Measurements from ENCODE around the gene TIAM2.

TIAM2 gene

DNA sequence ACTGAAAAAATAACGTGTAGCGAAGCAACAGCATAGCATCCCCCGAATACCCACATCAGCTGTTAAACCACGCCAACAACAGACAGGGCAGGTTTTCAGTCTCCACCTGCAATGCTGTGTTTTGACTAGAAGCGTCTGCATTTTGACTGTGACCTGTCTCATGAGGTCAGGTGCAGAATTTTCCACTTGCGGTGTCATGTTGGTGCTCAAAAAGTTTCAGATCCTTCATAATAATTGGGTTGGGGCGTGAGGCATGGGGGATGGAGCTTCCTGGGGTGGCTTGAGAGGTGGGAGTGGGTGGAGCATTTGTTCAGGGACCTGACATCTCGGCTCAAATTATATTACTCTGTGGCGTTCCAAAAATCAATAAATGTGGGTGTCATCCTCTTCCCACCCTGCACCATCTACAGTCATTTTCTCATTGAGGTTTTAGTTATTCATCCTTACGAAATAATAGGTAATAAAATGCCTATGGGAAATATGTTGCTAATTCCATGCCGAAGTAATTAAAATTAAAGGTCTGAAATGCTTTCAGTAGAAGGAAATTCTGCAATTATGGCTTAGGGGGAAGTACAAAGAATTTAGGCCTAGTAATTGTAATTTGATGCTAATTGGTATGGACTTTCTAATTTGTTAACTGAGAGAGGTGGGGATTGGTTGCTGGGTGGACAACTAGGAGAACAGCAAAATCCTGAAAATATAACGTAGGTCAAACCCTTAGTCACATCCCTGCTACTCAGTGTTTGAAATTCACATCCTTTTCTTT lies 81.0 kb downstream of the TIAM2 start:
- TF ChIP-seq, protein P1, sequence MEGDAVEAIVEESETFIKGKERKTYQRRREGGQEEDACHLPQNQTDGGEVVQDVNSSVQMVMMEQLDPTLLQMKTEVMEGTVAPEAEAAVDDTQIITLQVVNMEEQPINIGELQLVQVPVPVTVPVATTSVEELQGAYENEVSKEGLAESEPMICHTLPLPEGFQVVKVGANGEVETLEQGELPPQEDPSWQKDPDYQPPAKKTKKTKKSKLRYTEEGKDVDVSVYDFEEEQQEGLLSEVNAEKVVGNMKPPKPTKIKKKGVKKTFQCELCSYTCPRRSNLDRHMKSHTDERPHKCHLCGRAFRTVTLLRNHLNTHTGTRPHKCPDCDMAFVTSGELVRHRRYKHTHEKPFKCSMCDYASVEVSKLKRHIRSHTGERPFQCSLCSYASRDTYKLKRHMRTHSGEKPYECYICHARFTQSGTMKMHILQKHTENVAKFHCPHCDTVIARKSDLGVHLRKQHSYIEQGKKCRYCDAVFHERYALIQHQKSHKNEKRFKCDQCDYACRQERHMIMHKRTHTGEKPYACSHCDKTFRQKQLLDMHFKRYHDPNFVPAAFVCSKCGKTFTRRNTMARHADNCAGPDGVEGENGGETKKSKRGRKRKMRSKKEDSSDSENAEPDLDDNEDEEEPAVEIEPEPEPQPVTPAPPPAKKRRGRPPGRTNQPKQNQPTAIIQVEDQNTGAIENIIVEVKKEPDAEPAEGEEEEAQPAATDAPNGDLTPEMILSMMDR (IDR thresholded peaks at IDR 0.05; ENCODE audit: low read depth, low read length): no peak
- no peak overlapping the region for H3K4me3 ChIP-seq (ENCODE audit: low read depth, low read length)

DNA sequence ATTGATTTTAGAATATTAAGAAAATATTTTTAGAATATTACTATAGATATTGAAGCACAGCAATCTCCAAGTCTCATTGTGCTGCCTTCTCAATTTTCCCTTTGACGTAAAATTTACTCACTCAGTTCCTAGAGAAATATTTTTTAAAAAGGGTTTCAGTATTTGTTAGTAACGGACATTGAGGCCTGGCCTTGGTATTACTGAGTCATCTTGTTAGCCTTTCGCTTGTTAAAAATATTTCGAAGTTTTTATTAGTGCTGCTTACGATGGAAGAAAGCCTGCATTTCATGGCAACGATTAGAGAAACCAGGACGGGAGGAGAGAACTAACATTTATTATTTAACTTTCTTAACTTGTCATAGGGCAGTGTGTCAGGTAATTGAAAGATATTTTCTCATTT lies 82.2 kb downstream of the TIAM2 start:
- TF ChIP-seq, protein P1 (IDR thresholded peaks at IDR 0.05; ENCODE audit: low read depth, low read length): no peak
- no peak overlapping the region for H3K4me3 ChIP-seq (ENCODE audit: low read depth, low read length)

DNA sequence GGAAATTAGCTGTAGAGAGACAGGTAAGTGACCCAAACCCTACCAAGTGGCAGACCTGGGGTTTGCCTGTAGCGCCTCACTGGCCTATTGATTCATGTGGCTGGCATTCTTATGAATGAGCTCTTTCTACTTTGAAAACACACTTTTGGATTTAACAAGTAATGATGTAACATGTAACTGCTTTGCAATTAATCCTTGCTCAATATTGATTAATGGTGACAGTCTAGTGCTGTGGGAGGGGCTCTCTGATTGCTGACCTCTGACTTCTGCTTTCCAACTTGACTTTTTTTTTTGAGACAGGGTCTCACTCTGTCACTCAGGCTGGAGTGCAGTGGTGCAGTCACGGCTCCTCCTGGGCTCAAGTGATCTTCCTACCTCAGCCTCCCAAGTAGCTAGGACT lies 82.7 kb downstream of the TIAM2 start:
- TF ChIP-seq, protein P1 (IDR thresholded peaks at IDR 0.05; ENCODE audit: low read depth, low read length): no peak
- no peak overlapping the region for H3K4me3 ChIP-seq (ENCODE audit: low read depth, low read length)

DNA sequence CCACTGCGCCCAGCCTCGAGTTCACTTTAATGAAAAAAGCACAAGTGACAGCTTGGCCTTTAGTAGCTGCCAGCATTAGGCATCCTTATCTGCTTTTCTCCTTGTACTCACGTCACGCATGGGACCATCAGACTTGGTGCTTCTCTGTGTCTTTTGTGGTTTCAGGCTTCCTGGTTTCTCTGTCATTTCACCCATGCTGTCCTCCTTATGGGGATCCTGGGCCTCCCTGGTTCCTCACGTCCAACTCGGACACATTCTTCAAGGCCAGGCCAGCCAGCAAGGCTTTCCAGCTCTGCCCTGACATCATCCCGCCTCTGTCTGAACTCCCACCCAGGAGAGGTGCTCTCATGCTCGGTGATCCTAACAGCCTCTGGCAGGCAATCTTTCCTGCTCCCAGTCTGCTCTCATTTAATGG lies 83.2 kb downstream of the TIAM2 start:
- TF ChIP-seq, protein P1 (IDR thresholded peaks at IDR 0.05; ENCODE audit: low read depth, low read length): no peak
- H3K4me3 ChIP-seq (ENCODE audit: low read depth, low read length): no peak overlapping the region

DNA sequence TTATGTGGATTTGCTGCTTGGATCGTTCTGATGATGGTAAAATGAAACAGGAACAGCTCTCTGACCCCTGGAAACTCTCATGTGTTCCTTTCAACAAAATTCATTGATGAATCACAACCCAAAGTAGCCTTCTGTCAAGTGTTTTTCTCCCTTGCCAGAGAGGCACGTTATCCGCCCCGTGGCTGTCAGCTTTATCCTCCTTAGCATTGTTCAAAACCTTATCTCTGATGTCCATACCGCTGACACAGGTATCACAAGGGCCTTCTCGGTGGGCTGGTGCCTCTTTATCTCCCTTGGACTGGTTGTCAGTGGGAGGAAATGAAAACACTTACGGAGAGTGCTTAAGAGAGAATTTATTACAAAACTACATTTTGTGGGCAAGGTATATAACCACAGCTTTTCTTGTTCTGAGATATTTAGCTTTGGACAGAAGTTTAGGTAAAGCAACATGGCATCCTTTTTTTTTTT lies 84.9 kb downstream of the TIAM2 start:
- TF ChIP-seq, protein P1 (IDR thresholded peaks at IDR 0.05; ENCODE audit: low read depth, low read length): no peak
- no peak overlapping the region for H3K4me3 ChIP-seq (ENCODE audit: low read depth, low read length)

DNA sequence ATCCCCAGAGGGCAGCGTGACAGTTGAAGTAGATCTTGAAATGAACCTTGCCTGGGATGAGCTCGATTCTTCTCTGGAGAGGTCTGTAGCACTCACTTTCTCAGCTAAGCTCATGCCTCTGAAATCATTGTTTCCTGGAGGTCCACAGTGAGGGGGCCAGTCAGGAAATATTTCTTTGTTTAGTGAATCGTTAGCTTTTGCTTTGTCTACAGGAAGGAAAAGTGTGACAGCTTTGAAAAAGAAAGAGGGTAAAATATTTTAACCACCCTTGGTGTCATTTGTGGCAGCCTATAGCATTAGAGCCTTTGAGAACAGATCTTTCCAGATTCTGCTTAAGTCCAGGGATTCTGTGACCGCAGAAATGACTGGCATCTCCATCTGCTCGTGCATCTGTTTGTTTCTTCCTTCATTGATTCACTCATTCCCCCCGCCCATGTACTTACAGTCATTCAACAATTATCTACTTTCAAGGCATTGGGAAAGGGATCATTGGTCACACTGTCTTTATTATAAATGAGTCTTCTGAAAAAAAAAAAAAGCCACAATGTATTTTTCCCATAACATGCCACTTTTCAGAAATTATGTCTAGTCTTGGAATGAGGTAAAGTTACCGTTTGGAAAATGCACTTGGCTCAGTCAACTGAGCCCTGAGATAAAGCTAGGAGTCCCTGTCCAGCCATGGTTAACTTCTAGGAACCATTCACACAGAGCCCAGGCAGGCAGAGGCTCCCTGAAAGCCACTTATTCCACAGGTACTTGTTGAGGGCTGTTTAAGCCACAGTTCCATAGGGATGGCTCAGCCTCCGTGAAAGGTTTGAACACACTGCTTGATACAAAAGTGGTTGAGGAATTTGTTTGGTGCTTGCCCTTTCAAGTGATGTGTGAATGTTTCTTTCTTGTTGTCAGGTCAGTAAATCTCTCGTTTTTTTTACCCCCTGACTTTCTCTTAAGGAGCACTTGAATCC lies 86.0 kb downstream of the TIAM2 start:
- no peak overlapping the region for H3K4me3 ChIP-seq (ENCODE audit: low read depth, low read length)

More for the DNA sequence above, 86.0 kb downstream of the TIAM2 start:
- TF ChIP-seq, protein P1 (IDR thresholded peaks at IDR 0.05; ENCODE audit: low read depth, low read length): no peak

Data from WI38 (cell line).